ENCODE measurements around the gene MUC4.
"Not testable (repeated sequence)": the region's sequence is repeated elsewhere in the genome, so short reads cannot be mapped to it uniquely, and the experiment has no call there.

MUC4 gene

DNA sequence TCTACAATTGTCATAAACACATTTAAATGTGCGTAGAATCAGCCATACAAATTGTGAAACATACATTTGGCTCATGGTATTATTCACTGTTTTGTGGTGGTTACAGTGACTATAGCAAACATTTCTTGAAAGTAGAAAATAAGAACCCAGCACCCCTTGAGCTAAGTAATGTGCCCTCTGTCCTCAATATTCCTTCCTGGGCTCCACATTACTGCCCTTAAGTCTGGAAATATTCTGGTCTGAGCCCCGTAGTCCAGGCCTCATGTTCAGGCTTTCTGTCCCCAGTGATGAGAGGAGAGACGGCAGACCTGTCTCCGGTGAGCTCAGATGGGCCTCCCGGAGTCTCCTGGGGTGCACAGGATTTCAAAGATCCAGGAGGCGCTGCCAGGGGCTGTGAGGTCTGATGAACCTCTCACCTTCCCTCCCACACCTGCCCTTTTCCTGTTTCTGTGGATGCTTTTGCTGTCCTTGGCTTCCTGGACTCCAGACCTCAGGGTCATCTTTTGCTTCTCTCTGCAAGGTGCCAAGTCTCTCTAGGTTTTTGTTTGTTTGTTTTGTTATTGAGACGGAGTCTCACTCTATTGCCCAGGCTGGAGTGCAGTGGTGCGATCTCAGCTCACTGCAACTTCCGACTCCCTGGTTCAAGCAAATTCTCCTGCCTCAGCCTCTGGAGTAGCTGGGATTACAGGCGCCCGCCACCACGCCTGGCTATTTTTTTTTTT, 99.8 kb downstream of the MUC4 start:
- no peak for DNase-seq

GRCh38 chr3:195711091-195711812, 100.5 kb downstream of the MUC4 start:
- DNase-seq: not testable (repeated sequence)

DNA sequence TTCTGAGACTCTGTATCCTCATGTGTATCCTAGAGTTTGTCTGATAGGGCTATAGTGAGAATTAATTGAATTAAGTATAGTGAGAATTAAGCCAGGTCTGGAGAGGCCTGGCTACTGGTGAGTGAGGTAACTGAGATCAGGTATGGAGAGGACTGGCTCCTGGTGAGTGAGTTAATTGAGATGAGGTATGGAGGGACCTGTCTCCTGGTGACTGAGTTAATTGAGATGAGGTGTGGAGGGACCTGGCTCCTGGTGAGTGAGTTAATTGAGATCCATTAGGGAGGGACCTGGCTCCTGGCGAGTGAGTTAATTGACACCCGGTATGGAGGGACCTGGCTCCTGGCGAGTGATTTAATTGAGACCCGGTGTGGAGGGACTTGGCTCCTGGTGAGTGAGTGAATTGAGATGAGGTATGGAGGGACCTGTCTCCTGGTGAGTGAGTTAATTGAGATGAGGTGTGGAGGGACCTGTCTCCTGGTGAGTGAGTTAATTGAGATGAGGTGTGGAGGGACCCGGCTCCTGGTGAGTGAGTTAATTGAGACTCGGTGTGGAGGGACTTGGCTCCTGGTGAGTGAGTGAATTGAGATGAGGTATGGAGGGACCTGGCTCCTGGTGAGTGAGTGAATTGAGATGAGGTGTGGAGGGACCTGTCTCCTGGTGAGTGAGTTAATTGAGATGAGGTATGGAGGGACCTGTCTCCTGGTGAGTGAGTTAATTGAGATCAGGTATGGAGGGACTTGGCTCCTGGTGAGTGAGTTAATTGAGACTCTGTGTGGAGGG, 101.4 kb downstream of the MUC4 start:
- DNase-seq: not testable (repeated sequence)

GRCh38 chr3:195709676-195710085, 102.0 kb downstream of the MUC4 start:
- DNase-seq: no peak

DNA sequence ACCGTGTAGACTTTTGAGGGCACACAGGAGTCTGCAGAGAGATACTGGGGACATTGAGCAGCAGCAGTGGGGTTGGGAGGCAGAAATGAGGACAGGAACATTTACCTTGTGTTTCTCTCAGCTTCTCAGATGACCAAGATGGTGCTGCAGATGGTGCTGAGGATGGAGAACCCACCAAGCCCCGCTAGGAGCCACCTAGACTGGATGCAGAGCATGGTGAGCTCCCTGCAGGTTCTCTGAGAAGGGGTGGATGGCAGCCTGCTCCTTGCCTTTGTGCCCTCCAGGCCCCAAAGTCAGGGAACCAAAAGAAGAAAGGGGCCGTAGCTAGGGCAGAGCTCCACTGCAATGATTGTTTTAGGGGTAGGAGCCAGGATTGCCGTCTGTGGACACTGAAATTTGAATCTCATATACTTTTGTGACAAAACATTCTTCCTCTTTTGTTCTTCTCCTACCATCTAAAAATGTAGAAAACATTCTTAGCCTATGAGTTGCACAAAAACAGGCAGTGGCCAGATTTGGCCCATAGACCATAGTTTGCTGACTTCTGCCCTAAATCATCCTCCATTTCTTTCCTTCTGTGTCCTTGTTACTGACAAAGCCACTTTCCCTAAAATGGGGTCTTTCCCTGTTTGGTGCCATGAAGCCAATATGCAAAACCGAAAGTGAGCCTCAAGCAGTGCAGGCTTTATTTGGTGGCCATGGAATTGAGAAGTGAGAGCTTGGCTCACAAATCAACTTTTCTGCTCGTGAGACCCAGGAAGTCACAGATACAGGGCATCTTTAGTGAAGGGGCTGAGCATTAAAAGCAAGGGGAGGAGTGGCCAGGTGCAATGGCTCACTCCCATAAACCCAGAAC, 102.9 kb downstream of the MUC4 start:
- DNase-seq: no peak

DNA sequence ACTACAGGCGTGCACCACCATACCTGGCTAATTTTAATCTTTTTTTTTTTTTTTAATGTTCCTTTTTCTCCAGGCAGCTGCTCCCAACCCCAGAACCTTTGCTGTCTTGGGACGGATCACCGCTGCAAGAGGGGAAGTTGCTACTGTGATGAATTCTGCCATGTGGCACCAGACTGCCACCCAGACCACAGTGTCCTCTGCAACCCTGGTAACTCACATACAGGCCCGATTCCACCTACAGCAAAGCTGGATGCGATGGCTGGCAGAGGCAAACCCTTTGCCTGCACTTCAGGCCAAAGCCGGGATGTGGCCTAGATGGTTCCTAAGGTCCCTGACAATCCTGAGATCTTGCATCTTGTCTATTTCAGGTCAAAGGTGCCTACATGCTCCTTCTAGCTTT, 103.7 kb downstream of the MUC4 start:
- no peak for DNase-seq

- no peak for DNase-seq
These were observed 106.4 kb downstream of the MUC4 start for GRCh38 chr3:195705081-195705991.

DNA sequence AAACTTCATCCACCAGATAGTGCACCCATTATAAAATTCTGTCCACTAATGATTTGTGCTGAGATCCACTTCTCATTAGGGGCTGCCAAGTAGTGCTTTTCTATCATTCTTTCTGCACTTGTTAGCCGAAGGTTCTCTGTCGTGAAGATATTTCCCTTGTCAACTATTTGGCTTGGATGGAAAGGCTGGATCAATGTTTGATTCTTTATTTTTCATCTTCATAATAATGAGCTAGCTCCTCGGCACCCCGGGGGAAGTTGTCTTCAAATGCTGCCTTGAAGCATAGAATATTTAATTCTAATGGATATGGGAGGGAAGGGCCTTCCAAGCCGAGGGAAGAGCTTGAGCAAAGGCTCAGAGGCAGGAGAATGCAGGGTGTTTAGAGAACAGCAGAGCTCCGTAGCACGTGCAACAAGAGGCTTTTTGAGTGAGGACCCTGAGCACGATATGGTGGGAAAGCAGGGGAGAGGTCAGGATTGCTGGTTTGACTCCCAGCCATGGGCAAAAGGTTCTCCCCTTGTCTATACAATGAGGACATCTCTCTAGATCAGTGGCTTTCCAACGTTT, 107.2 kb downstream of the MUC4 start:
- no peak for DNase-seq

DNA sequence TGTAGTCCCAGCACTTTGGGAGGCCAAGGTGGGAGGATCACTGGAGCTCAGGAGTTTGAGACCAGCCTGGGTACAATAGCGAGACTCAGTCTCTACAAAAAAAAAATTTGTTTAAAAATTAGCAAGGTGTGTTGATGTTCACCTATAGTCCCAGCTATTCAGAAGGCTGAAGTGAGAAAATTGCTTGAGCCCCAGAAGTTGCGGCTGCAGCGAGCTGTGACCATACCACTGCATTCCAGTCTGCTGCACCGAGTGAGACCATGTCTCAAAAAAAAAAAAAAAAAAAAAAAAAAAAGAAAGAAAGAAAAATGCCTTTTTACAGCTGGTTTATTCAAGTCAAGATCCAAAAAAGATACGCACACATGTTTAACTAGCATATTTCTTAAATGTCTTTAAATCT, 108.0 kb downstream of the MUC4 start:
- no peak for DNase-seq

DNA sequence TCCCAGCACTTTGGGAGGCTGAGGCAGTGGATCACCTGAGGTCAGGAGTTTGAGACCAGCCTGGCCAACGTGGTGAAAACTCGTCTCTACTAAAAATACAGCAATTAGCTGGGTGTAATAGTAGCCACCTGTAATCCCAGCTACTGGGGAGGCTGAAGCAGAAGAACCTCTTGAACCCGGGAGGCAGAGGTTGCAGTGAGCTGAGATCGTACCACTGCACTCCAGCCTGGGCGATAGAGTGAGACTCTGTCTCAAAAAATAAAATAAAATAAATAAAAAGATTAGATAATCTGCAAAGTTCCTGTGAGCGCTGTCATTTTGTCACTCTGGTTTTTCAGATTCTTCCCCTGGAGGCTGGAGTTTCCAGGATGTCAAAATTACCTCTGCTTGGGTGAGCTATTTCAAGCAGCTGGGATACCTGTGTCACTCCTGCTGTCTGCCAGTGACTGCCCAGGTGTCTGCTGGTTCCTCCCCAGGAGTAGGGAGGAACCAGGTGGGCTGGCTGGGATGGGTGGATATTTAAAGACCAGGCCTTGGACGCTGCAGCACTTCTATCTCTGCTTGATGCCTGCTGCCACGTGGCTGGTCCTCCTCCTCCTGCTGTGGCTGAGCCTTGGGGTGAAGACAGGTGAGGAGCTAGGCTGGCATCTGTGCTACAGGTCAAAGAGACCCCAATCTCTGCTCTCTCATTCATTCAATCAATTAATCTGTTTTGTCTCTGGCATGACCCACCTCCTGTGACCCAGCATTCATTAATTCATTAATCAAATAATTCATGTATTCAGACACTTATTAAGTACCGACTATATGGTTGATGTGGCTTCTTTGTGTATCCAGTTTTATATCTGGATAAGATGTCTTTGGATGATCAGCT, 110.5 kb downstream of the MUC4 start:
- DNase-seq: no peak

GRCh38 chr3:195700319-195700718, 111.4 kb downstream of the MUC4 start:
- no peak for DNase-seq

DNA sequence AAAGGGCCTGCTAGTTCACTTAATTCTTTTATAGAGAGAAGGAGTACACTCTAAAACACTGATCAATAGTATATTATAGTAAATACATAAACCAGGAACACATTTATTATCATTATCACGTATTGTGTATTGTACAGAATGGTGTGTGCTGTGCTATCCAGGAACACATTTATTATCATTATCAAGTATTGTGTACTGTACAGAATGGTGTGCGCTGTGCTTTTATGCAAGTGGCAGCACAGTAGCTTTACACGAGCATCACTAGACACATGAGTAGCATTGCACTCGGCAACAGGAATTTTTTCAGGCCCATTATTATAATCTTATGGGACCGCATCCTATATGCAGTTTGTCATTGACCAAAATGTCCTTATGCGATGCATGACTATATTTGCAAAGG, 111.9 kb downstream of the MUC4 start:
- DNase-seq: no peak

GRCh38 chr3:195699388-195699771, 112.3 kb downstream of the MUC4 start:
- no peak for DNase-seq

DNA sequence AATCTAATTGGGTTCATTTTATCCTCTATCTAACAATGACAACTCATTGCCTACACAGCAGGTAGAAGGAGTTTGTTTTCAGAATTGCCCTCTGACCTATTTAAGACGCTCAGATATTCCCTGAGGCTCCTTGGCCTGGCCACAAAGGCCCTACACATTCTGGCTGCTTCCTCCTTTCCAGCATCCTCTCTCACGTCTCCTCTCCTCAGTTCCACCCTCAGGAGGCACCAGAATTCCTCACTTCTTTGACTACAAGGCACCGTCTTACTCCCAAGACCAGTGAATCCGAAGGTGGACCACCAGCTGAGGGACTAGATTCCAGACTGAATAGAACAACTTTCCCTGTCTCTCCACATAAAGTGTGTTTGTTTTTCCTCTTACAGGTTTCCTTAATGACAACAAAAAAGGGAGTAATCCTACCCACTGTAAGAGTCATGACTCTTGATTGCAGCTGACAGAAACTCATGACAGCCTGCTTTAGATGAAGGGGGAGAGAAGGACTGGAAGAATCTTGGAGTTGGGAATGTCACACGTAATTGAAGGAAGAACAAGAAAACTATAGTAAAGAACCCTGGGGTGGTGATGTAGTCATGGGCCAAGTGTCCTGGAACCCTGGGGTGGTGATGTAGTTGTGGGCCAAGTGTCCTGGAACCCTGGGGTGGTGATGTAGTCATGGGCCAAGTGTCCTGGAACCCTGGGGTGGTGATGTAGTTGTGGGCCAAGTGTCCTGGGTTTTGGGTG, 112.9 kb downstream of the MUC4 start:
- no peak for DNase-seq

DNA sequence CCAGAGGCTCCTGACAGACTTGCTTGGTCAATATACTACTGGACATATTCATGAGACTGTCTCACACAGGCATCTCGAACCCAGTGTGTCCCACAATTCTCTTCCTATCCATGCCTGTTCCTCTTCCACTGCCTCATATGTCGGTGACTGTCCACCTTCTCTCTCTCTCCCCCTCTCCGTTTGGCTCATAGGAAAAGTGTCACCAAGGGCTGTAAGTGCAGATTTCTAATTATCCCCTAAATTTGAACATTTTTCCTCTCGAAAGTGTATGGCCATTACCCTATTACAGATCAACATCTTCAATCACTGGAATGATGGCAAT, 113.4 kb downstream of the MUC4 start:
- no peak for DNase-seq

DNA sequence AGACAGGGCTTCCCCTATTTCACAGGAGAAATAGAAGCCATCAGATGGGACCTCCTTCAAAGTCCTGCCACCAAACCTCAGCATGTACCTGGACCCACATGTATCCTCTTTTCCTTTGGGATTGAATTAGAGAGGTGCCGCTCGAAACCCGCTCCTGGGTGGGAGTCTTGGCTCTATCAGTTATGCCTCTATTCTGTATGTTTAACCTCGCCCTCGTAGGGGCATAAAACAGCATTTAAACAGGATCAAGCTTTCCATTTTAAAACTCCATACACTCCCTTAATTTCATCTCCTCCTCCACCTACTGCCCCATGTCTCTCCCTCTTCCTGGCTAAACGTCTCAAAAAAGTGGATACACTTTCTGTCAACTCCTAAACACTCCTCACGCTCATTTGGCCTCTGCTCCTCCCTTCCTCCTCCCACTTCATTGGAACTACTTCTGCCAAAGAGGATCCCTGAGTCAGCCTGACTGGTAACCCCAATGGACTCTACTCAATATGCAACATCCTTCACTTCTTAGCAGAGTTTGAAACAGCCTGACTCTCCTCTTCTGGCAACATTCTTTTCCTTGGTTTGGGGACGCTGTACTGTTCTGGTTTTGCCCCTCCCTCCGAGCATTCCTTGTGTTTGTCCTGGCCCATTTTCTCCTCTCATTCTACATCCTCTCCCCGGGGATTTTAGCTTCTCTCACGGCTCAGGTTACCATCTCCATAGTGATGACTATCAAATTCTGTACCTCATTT, 114.0 kb downstream of the MUC4 start:
- DNase-seq: no peak

Measured in activated CD4-positive, alpha-beta T cell treated with anti-CD3 and anti-CD28 coated beads, Interleukin-2, amount 50 U/mL, for 4 hours (primary cell).